Activated CD4-positive, alpha-beta memory T cell treated with anti-CD3 and anti-CD28 coated beads, Interleukin-2, amount 10 ng/mL, durations not matched to agents 7 days and 5 days (primary cell): Measurements from ENCODE around the gene NRIP1. TPM values are rescaled to one million over a fixed set of nuclear protein-coding genes. Genes with fewer than 3 reads are reported as not detected.
"Not testable (repeated sequence)": the region's sequence is repeated elsewhere in the genome, so short reads cannot be mapped to it uniquely, and the experiment has no call there.

Experiments
- CTCF ChIA-PET: fragments of 350-600 bp; sonication (Branson Sonifier 250); formaldehyde crosslinking; loops from one replicate; lab custom pipeline; 2021; ENCODE audit warnings: antibody characterized with exemption, inconsistent platforms; lab: Charles Lee
- POLR2A ChIA-PET: fragments of 350-600 bp; sonication (Branson Sonifier 250); formaldehyde crosslinking; loops from one replicate; lab custom pipeline; 2021; ENCODE audit warnings: antibody characterized with exemption; lab: Charles Lee
- DNase-seq: peaks from one replicate; pipeline ENCODE4 v3.0.0-alpha.2; 2020
- H3K27ac Mint-ChIP-seq: one replicate; pipeline ENCODE4 v1.8.0; 2021; ENCODE audit warnings: mild to moderate bottlenecking, mixed read lengths
- H3K27me3 Mint-ChIP-seq: one replicate; pipeline ENCODE4 v1.8.0; 2021; ENCODE audit warnings: mixed read lengths
- H3K36me3 Mint-ChIP-seq: one replicate; pipeline ENCODE4 v1.8.0; 2021; ENCODE audit warnings: low read depth, mixed read lengths
- H3K4me1 Mint-ChIP-seq: one replicate; pipeline ENCODE4 v1.8.0; 2021; ENCODE audit warnings: mixed read lengths
- H3K4me3 Mint-ChIP-seq: one replicate; pipeline ENCODE4 v1.8.0; 2021; ENCODE audit warnings: mild to moderate bottlenecking, mixed read lengths
- H3K9me3 Mint-ChIP-seq: one replicate; pipeline ENCODE4 v1.8.0; 2021; ENCODE audit warnings: mixed read lengths
- total RNA-seq, 2 experiments: library from RNA; stranded (reverse); gene quantifications; one replicate each; pipeline ENCODE4 v1.2.3, GENCODE V29; 2021

NRIP1 gene
- total RNA-seq, 2 experiments from 2014 or later: 5.3 to 7.7 TPM

DNA sequence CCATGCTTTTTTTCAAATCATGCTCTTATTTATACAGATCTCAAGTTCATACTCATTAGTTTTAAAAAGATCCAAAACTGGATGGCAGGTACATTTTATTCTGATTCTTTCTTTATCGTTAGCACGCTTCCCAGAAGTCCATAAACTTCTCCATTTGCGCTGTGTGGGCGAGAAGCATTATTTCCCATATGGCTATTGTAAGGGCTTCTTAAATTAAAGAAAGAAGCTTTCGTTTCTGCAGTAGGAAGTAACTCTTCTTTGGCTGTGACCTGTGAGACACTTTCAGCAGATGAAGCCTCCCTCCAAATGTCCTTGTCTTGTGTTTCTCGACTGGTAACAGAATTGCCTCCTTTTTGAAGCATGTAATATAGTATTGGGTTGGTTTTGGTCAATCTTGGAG, 100.2 kb downstream of the NRIP1 start:
- ChIA-PET CTCF (no interaction called here), POLR2A (no interaction called here)
- Mint-ChIP-seq H3K36me3 (peaks cover 10% of the 10 kb centered on the region), H3K27ac (no peak overlapping the region), H3K4me1 (no peaks in the 10 kb centered on the region), H3K4me3 (no peak overlapping the region), H3K27me3 (no peaks in the 10 kb centered on the region), H3K9me3 (no peaks in the 10 kb centered on the region)
- DNase-seq: no peak

DNA sequence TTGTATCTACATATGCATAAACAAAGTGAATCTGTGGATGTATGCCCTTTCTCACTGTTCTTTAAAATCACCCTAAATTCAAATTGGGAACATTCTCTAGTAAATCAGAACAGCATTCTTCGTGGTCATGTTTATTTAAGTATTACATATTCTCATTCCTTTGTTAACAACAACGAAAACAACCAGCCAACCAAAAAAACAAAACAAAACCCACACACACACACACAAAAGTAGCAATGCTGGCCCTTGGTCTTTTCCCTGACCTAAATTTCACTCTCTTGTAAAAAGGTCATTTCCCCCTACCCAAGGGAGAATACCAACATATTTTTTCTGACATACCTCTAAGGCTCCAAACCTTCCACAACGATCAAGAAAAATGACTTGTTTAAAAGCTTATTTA, 102.6 kb downstream of the NRIP1 start:
- H3K27me3 Mint-ChIP-seq: peaks cover 2% of the 10 kb centered on the region
- CTCF ChIA-PET: no interaction called here
- DNase-seq: no peak
- H3K9me3 Mint-ChIP-seq: no peaks in the 10 kb centered on the region
- H3K4me3 Mint-ChIP-seq: no peak overlapping the region
- H3K27ac Mint-ChIP-seq: no peak overlapping the region
- POLR2A ChIA-PET: no interaction called here
- no peaks in the 10 kb centered on the region for H3K4me1 Mint-ChIP-seq
- peaks cover 4% of the 10 kb centered on the region for H3K36me3 Mint-ChIP-seq

- ChIA-PET POLR2A (no interaction called here), CTCF (no interaction called here)
- H3K27me3 Mint-ChIP-seq: peaks cover 2% of the 10 kb centered on the region
- DNase-seq: no peak
- H3K27ac Mint-ChIP-seq: no peak overlapping the region
- no peak overlapping the region for H3K4me3 Mint-ChIP-seq
- H3K9me3 Mint-ChIP-seq: no peaks in the 10 kb centered on the region
- peaks cover 4% of the 10 kb centered on the region for H3K36me3 Mint-ChIP-seq
- no peaks in the 10 kb centered on the region for H3K4me1 Mint-ChIP-seq
Measured at GRCh38 chr21:14961502-14961901, 103.3 kb downstream of the NRIP1 start.

GRCh38 chr21:14959343-14959742, 105.5 kb downstream of the NRIP1 start:
- H3K36me3 Mint-ChIP-seq: no peaks in the 10 kb centered on the region
- no peaks in the 10 kb centered on the region for H3K9me3 Mint-ChIP-seq
- no peak for DNase-seq
- H3K27ac Mint-ChIP-seq: no peak overlapping the region
- POLR2A ChIA-PET: no interaction called here
- H3K4me3 Mint-ChIP-seq: no peak overlapping the region
- peaks cover 2% of the 10 kb centered on the region for H3K27me3 Mint-ChIP-seq
- CTCF ChIA-PET: no interaction called here
- H3K4me1 Mint-ChIP-seq: no peaks in the 10 kb centered on the region

GRCh38 chr21:14957836-14958235, 107.0 kb downstream of the NRIP1 start:
- peaks cover 2% of the 10 kb centered on the region for H3K27me3 Mint-ChIP-seq
- no peak overlapping the region for H3K27ac Mint-ChIP-seq
- no peak overlapping the region for H3K4me3 Mint-ChIP-seq
- ChIA-PET POLR2A (no interaction called here), CTCF (no interaction called here)
- no peak for DNase-seq
- H3K36me3 Mint-ChIP-seq: no peaks in the 10 kb centered on the region
- H3K9me3 Mint-ChIP-seq: no peaks in the 10 kb centered on the region
- no peaks in the 10 kb centered on the region for H3K4me1 Mint-ChIP-seq

GRCh38 chr21:14956807-14957206, 108.0 kb downstream of the NRIP1 start:
- CTCF ChIA-PET: no interaction called here
- peaks cover 2% of the 10 kb centered on the region for H3K27me3 Mint-ChIP-seq
- no peak overlapping the region for H3K27ac Mint-ChIP-seq
- H3K9me3 Mint-ChIP-seq: no peaks in the 10 kb centered on the region
- POLR2A ChIA-PET: no interaction called here
- DNase-seq: no peak
- H3K4me3 Mint-ChIP-seq: no peak overlapping the region
- H3K4me1 Mint-ChIP-seq: no peaks in the 10 kb centered on the region
- no peaks in the 10 kb centered on the region for H3K36me3 Mint-ChIP-seq

DNA sequence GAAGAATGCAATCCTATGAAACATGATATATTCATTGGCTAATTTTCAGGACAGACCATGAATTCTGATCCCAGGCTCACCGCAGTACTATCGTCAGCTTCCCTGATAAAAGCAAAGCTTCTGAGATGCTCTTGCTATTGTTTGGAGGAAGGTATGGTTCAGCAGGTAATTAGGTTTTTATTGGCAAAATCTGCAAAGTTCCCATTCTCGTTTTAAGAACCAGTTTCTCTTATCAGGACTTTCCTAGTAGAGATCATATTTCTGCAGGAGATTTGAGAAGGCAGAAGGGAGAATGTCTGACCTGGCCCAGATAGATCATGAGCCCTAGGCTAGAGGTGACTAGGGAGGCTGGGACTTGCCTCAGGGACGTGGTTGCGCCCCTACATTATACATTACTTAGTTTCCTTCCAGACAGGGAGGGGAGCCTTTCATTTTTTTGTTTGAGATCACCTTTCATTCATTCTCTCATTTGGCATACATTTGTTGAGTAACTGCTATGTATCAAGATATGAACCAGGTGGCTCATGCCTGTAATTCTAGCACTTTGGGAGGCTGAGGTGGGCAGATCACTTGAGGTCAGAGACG, 108.8 kb downstream of the NRIP1 start:
- no peak overlapping the region for H3K27ac Mint-ChIP-seq
- POLR2A ChIA-PET: no interaction called here

GRCh38 chr21:14952916-14953315, 111.9 kb downstream of the NRIP1 start:
- no peak for DNase-seq
- ChIA-PET POLR2A (no interaction called here), CTCF (no interaction called here)
- no peaks in the 10 kb centered on the region for H3K9me3 Mint-ChIP-seq
- no peaks in the 10 kb centered on the region for H3K4me1 Mint-ChIP-seq
- no peaks in the 10 kb centered on the region for H3K36me3 Mint-ChIP-seq
- no peak overlapping the region for H3K27ac Mint-ChIP-seq
- no peak overlapping the region for H3K4me3 Mint-ChIP-seq
- peaks cover 2% of the 10 kb centered on the region for H3K27me3 Mint-ChIP-seq

More for the DNA sequence above, 108.8 kb downstream of the NRIP1 start:
- CTCF ChIA-PET: no interaction called here
- no peak overlapping the region for H3K4me3 Mint-ChIP-seq
- H3K36me3 Mint-ChIP-seq: no peaks in the 10 kb centered on the region
- no peak for DNase-seq
- no peaks in the 10 kb centered on the region for H3K9me3 Mint-ChIP-seq
- H3K27me3 Mint-ChIP-seq: peaks cover 2% of the 10 kb centered on the region
- no peaks in the 10 kb centered on the region for H3K4me1 Mint-ChIP-seq

DNA sequence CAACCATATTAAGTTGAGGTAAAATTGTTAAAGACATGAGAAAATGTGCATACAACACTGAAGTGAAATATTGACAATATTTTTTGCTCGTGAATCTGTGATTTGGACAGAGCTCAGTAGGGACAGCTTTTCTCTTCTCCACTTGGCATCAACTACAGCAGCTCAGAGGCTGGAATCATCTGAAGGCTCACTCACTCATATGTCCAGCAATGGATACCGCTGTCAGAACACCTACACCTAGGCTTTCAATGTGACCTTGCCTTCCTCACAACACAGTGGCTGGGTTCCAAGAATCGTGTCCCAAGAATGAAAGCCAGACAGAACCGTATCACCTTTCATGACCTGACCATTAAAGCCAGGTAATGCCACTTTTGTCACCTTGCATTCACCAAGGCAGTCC, 115.2 kb downstream of the NRIP1 start:
- CTCF ChIA-PET: no interaction called here
- no peak for DNase-seq
- POLR2A ChIA-PET: no interaction called here

DNA sequence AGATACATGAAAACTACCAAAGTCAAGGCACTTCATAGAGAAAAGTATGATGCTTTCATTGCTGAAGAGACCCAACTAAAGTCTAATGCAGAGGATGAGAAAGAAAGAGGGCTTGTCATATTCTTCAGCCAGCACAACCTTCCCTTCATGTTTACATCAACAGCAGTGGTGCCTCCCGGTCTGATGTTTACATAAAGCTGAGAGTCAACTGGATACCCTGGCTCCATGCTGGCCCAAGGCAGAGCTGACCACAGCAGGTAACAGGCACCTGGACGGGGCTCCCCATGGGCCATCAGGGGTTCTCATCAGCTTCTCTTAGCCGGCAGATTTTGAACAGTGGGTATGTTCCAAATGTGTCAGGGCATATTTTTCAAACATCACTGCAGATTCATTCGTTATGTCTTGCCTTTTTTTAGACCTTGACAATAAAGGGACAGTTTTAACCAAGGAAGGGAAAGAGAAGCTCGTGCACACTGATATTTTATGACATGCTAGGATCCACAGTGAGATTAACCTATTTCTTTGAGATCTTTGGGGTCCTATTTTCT, 117.1 kb downstream of the NRIP1 start:
- ChIA-PET POLR2A (no interaction called here), CTCF (no interaction called here)
- Mint-ChIP-seq H3K27ac (no peak overlapping the region), H3K9me3 (no peaks in the 10 kb centered on the region), H3K36me3 (no peaks in the 10 kb centered on the region), H3K27me3 (no peaks in the 10 kb centered on the region), H3K4me3 (no peak overlapping the region), H3K4me1 (no peaks in the 10 kb centered on the region)
- no peak for DNase-seq

More for the DNA sequence above, 115.2 kb downstream of the NRIP1 start:
- Mint-ChIP-seq H3K4me1 (no peaks in the 10 kb centered on the region), H3K27me3 (no peaks in the 10 kb centered on the region), H3K4me3 (no peak overlapping the region), H3K36me3 (no peaks in the 10 kb centered on the region), H3K27ac (no peak overlapping the region), H3K9me3 (no peaks in the 10 kb centered on the region)

DNA sequence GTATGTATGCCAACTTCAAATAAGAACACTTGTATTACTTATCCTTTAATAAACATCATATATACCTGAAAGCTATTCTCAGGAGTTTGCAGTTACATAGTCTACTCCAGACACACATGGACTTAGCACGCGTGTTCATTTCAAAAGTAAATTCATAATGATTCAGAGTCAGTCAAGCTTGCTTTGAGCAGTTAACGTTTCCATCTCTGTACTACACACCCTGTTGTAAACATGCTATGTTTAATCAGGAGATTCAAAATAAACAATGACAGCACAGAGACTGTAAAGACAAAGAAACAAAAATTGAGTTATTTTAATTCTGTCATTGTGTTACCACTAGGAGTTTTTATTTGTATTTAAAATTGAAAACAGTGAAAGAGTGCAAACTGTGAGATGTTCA, 119.6 kb downstream of the NRIP1 start:
- H3K9me3 Mint-ChIP-seq: no peaks in the 10 kb centered on the region
- no peak for DNase-seq
- no peaks in the 10 kb centered on the region for H3K27me3 Mint-ChIP-seq
- H3K27ac Mint-ChIP-seq: no peak overlapping the region
- POLR2A ChIA-PET: no interaction called here
- CTCF ChIA-PET: no interaction called here
- H3K4me1 Mint-ChIP-seq: no peaks in the 10 kb centered on the region
- H3K36me3 Mint-ChIP-seq: no peaks in the 10 kb centered on the region
- no peak overlapping the region for H3K4me3 Mint-ChIP-seq

GRCh38 chr21:14943616-14944015, 121.2 kb downstream of the NRIP1 start:
- H3K4me3 Mint-ChIP-seq: no peak overlapping the region

DNA sequence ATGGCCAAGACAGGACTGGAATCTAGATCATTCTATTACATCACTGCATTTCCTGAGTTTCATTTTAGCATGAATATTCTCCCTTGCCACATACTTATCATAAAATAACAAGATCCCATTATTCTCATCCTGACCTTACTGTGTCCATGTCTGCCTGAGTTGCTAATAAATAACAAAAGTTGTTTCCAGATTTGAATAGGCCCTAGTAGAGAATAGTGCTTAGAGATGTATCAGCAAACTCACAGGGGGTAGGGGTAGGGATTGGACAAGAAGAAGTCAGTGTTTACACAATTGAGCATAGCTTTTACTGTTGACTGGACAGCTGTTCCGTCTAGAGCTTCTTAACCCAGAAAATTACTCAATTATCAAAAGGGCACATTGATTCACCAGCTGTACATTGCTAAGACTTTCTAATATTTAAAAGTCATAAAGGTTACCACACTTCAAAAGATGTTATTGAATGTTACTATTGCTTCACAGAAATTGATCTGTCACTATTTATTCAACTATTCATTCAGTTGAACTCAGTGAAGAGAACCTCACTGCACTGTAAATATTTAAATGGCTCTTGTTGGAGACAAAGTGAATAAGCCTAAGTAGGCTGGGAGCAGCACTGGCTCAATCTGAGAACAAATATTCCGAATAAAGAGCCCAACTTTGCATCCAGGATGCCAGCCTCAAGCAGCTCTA, 121.9 kb downstream of the NRIP1 start:
- no peaks in the 10 kb centered on the region for H3K27me3 Mint-ChIP-seq
- no peak for DNase-seq

More at GRCh38 chr21:14943616-14944015, 121.2 kb downstream of the NRIP1 start:
- no peak for DNase-seq
- CTCF ChIA-PET: no interaction called here
- no peaks in the 10 kb centered on the region for H3K36me3 Mint-ChIP-seq
- POLR2A ChIA-PET: no interaction called here
- H3K27me3 Mint-ChIP-seq: no peaks in the 10 kb centered on the region
- H3K4me1 Mint-ChIP-seq: no peaks in the 10 kb centered on the region
- H3K9me3 Mint-ChIP-seq: no peaks in the 10 kb centered on the region
- H3K27ac Mint-ChIP-seq: no peak overlapping the region

GRCh38 chr21:14927324-14927723, 137.5 kb downstream of the NRIP1 start:
- DNase-seq, H3K4me1 Mint-ChIP-seq, CTCF ChIA-PET, H3K27ac Mint-ChIP-seq, H3K9me3 Mint-ChIP-seq, POLR2A ChIA-PET, H3K36me3 Mint-ChIP-seq, H3K27me3 Mint-ChIP-seq, H3K4me3 Mint-ChIP-seq: not testable (repeated sequence)

More for the DNA sequence above, 121.9 kb downstream of the NRIP1 start:
- no peaks in the 10 kb centered on the region for H3K9me3 Mint-ChIP-seq
- H3K27ac Mint-ChIP-seq: no peak overlapping the region
- CTCF ChIA-PET: no interaction called here
- no peaks in the 10 kb centered on the region for H3K4me1 Mint-ChIP-seq
- H3K4me3 Mint-ChIP-seq: no peak overlapping the region
- POLR2A ChIA-PET: no interaction called here
- H3K36me3 Mint-ChIP-seq: no peaks in the 10 kb centered on the region
